Epithelial cell of proximal tubule (primary cell): Measurements from ENCODE around the gene ANKRD11. TPM values are rescaled to one million over a fixed set of nuclear protein-coding genes. Genes with fewer than 3 reads are reported as not detected.
"Not testable (repeated sequence)": the region's sequence is repeated elsewhere in the genome, so short reads cannot be mapped to it uniquely, and the experiment has no call there.

Source experiments
- DNase-seq: peaks from one replicate; pipeline ENCODE4 v3.0.0-alpha.2; 2011; ENCODE audit warnings: low read depth
- H3K4me3 ChIP-seq: 2 replicates; pipeline ENCODE4 v1.5.1; 2011; ENCODE audit warnings: low read depth, mild to moderate bottlenecking, low read length
- CTCF ChIP-seq: conservative IDR thresholded peaks from 2 replicates; pipeline ENCODE4 v1.5.1; 2012; ENCODE audit warnings: low read depth, mild to moderate bottlenecking, low read length
- total RNA-seq: library from RNA; depleted of rRNA; stranded (reverse); fragments of >200 nt; gene quantifications from 2 replicates; pipeline ENCODE4 v1.2.3, GENCODE V29; 2015

ANKRD11 gene
- total RNA-seq, 1 donor from 2014 or later: 44.3 TPM

- DNase-seq: no peak
- H3K4me3 ChIP-seq: no peak overlapping the region
- TF ChIP-seq CTCF: no peak
Observed at GRCh38 chr16:89311636-89312035, 178.7 kb downstream of the ANKRD11 start.

GRCh38 chr16:89309438-89310122 is 180.8 kb downstream of the ANKRD11 start:
- DNase-seq: no peak
- no peak for TF ChIP-seq CTCF
- no peak overlapping the region for H3K4me3 ChIP-seq

- no peak overlapping the region for H3K4me3 ChIP-seq
- TF ChIP-seq CTCF: peak; percentile 64
- no peak for DNase-seq
Observed at GRCh38 chr16:89308391-89309333, 181.7 kb downstream of the ANKRD11 start.

- DNase-seq: no peak
- no peak overlapping the region for H3K4me3 ChIP-seq
- TF ChIP-seq CTCF: no peak
Observed at GRCh38 chr16:89307421-89307805, 182.9 kb downstream of the ANKRD11 start.

GRCh38 chr16:89306457-89307420 is 183.6 kb downstream of the ANKRD11 start:
- DNase-seq, H3K4me3 ChIP-seq: not testable (repeated sequence)

DNA sequence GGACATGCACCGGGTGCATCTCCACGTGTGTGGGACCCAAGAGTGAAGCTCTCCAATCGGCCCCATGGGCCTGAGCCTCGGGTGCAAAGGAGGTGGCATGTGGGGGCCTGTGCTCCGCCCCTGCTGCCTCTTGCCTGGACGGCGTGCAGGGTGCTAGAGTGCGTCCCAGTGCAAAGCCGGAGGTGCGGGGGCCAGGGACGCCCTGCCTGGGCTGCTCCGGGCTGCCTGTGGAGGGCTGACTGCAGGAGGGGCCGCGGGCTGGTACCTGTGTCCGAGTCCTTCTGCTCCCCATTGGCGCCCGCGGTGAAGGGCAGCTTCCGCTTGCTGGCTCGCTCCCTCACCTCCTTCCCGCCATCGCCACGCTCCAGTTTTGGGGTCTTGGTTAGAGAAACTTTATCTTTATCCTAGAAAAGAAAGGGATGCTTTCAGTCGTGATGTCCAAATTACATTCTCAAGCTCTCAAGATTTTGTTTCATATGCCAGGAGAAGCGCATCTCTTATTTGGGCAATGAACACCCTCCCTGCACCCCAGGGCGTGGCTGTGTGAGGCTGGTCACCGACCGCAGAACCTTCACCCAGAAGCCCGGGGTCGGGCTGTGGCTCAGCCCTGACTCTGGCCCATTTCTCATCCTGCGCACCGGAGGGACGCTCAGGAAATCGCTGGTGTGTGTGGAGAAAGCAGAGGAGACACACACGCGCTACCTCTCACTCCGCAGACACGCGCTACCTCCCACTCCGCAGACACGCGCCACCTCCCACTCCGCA is 185.2 kb downstream of the ANKRD11 start:
- H3K4me3 ChIP-seq: no peak overlapping the region
- no peak for TF ChIP-seq CTCF
- DNase-seq: no peak
